GM23338 (cell line): Measurements from ENCODE around the gene GPN2. TPM values are rescaled to one million over a fixed set of nuclear protein-coding genes. Genes with fewer than 3 reads are reported as not detected.

Experiments
- ATAC-seq: fragments of 200-7000 bp; cut with Tn5 transposase; 3 replicates; pipeline ENCODE4 v1.9.1; 2020
- DNase-seq: peaks from one replicate; pipeline ENCODE4 v3.0.0-alpha.2; 2015; ENCODE audit warnings: low spot score
- H2AFZ ChIP-seq: fragments of 200-600 bp; sonication (generic); 2 replicates; pipeline ENCODE4 v1.8.0; 2016; ENCODE audit warnings: antibody characterized with exemption, mild to moderate bottlenecking, moderate library complexity
- H3F3A ChIP-seq: fragments of 200-600 bp; sonication (generic); replicated peaks from 2 replicates; pipeline ENCODE4 v1.8.0; 2017; ENCODE audit warnings: antibody characterized with exemption, mixed run types, low read depth
- H3K27ac ChIP-seq: fragments of 200-600 bp; sonication (generic); 2 replicates; pipeline ENCODE4 v1.6.1; 2016; ENCODE audit warnings: low read depth
- H3K27me3 ChIP-seq: fragments of 200-600 bp; sonication (generic); 2 replicates; pipeline ENCODE4 v1.8.0; 2016; ENCODE audit warnings: mild to moderate bottlenecking, mixed run types, moderate library complexity; ENCODE audit not compliant: insufficient read depth
- H3K36me3 ChIP-seq: fragments of 200-600 bp; sonication (generic); 2 replicates; pipeline ENCODE4 v1.8.0; 2016; ENCODE audit warnings: mild to moderate bottlenecking; ENCODE audit not compliant: insufficient read depth
- H3K4me1 ChIP-seq: fragments of 200-600 bp; sonication (generic); 2 replicates; pipeline ENCODE4 v1.8.0; 2016; ENCODE audit warnings: mild to moderate bottlenecking, moderate library complexity; ENCODE audit not compliant: insufficient read depth
- H3K4me2 ChIP-seq: fragments of 200-600 bp; sonication (generic); 2 replicates; pipeline ENCODE4 v1.7.1; 2017; ENCODE audit warnings: mixed run types
- H3K4me3 ChIP-seq: fragments of 200-600 bp; sonication (generic); 2 replicates; pipeline ENCODE4 v1.6.1; 2016; ENCODE audit warnings: mixed run types
- H3K79me2 ChIP-seq: fragments of 200-600 bp; sonication (generic); replicated peaks from 2 replicates; pipeline ENCODE4 v1.8.0; 2017; ENCODE audit warnings: mild to moderate bottlenecking; ENCODE audit not compliant: insufficient read depth
- H3K9me2 ChIP-seq: fragments of 200-600 bp; sonication (generic); 2 replicates; pipeline ENCODE4 v1.8.0; 2017; ENCODE audit not compliant: insufficient read depth
- H4K20me1 ChIP-seq: fragments of 200-600 bp; sonication (generic); replicated peaks from 2 replicates; pipeline ENCODE4 v1.8.0; 2017; ENCODE audit warnings: mild to moderate bottlenecking; ENCODE audit not compliant: insufficient read depth
- H3K27ac Mint-ChIP-seq: 2 replicates; pipeline ENCODE4 v1.8.0; 2020; ENCODE audit warnings: inconsistent platforms, mild to moderate bottlenecking, moderate library complexity, mixed read lengths
- H3K27me3 Mint-ChIP-seq: 3 replicates; pipeline ENCODE4 v1.8.0; 2022; ENCODE audit warnings: low read depth, mild to moderate bottlenecking, moderate library complexity, mixed read lengths, inconsistent platforms; ENCODE audit not compliant: insufficient read depth, poor library complexity
- H3K36me3 Mint-ChIP-seq: 3 replicates; pipeline ENCODE4 v1.8.0; 2021; ENCODE audit warnings: low read depth, mild to moderate bottlenecking, inconsistent platforms, moderate library complexity, mixed read lengths
- H3K4me1 Mint-ChIP-seq: 3 replicates; pipeline ENCODE4 v1.8.0; 2020; ENCODE audit warnings: mild to moderate bottlenecking, inconsistent platforms, mixed read lengths
- H3K4me3 Mint-ChIP-seq: 3 replicates; pipeline ENCODE4 v1.8.0; 2021; ENCODE audit warnings: moderate library complexity, mild to moderate bottlenecking, inconsistent platforms, mixed read lengths
- H3K9me3 Mint-ChIP-seq: 3 replicates; pipeline ENCODE4 v1.8.0; 2020; ENCODE audit warnings: moderate library complexity, mild to moderate bottlenecking, inconsistent platforms, mixed read lengths
- CREB1 ChIP-seq: fragments of 250-450 bp; sonication (Bioruptor Pico); IDR thresholded peaks from 2 replicates; pipeline ENCODE4 v1.5.0; 2020; ENCODE audit warnings: low read depth, mild to moderate bottlenecking, moderate library complexity
- EZH2 ChIP-seq: fragments of 200-600 bp; sonication (generic); IDR thresholded peaks from one replicate; pipeline ENCODE4 v1.8.0; 2017; ENCODE audit warnings: antibody characterized with exemption, mild to moderate bottlenecking, low read depth; ENCODE audit not compliant: unreplicated experiment
- EZH2phosphoT487 ChIP-seq: fragments of 200-600 bp; sonication (generic); IDR thresholded peaks from one replicate; pipeline ENCODE4 v1.8.1; 2018; ENCODE audit warnings: antibody characterized with exemption; ENCODE audit not compliant: unreplicated experiment
- JUNB ChIP-seq: IDR thresholded peaks from one replicate; pipeline ENCODE4 v1.6.1; 2016; ENCODE audit warnings: antibody characterized with exemption; ENCODE audit not compliant: unreplicated experiment
- NANOG ChIP-seq: IDR thresholded peaks from 2 replicates; pipeline ENCODE4 v1.6.1; 2016; ENCODE audit warnings: antibody characterized with exemption, borderline replicate concordance
- POLR2AphosphoS5 ChIP-seq: IDR thresholded peaks from 2 replicates; pipeline ENCODE4 v1.6.1; 2016; ENCODE audit warnings: antibody characterized with exemption, low read depth
- STAT1 ChIP-seq: IDR thresholded peaks from one replicate; pipeline ENCODE4 v1.6.1; 2016; ENCODE audit warnings: antibody characterized with exemption; ENCODE audit not compliant: unreplicated experiment
- ZNF114 ChIP-seq: fragments of 250-450 bp; sonication (Bioruptor Pico); IDR thresholded peaks from 2 replicates; pipeline ENCODE4 v1.5.0; 2020; ENCODE audit warnings: mild to moderate bottlenecking, moderate library complexity
- ZNF331 ChIP-seq: fragments of 250-450 bp; sonication (Bioruptor Pico); IDR thresholded peaks from 2 replicates; pipeline ENCODE4 v1.5.0; 2020; ENCODE audit warnings: low read depth, mild to moderate bottlenecking, moderate library complexity
- polyA plus RNA-seq: library from polyadenylated mRNA; unstranded; fragments of >200 nt; fragmentation: Nextera tagmentation; extraction: Ambion mirVana; gene quantifications from 2 replicates; pipeline ENCODE4 v1.2.1, GENCODE V29; 2016
- total RNA-seq: library from RNA; depleted of rRNA; stranded (reverse); fragments of >200 nt; shearing (Covaris generic); gene quantifications from 2 replicates; pipeline ENCODE4 v1.2.3, GENCODE V29; 2014
- TF ChIP-seq, protein P1 (sequence below): IDR thresholded peaks from 2 replicates; pipeline ENCODE4 v1.6.1; 2016; ENCODE audit warnings: antibody characterized with exemption
- TF ChIP-seq, protein P2 (sequence below), 2 experiments: fragments of 200-600 bp in 1 of 2; sonication (generic) in 1 of 2; conservative IDR thresholded peaks; 2 replicates each; pipeline versions ENCODE4 v1.5.1 to v1.6.1; 2016 to 2017; ENCODE audit warnings: antibody characterized with exemption in 2 of 2, low read depth in 2 of 2, mild to moderate bottlenecking in 2 of 2, moderate library complexity in 1 of 2
- TF ChIP-seq, protein P3 (sequence below): IDR thresholded peaks from one replicate; pipeline ENCODE4 v1.6.1; 2018; ENCODE audit warnings: antibody characterized with exemption; ENCODE audit not compliant: unreplicated experiment

Gene GPN2
- total and polyA plus RNA-seq, 2 experiments from 2014 or later: 10.1 to 19.4 TPM

GRCh38 chr1:26900815-26901511, 10.9 kb upstream of the GPN2 start (continued):
- TF ChIP-seq, protein P1, sequence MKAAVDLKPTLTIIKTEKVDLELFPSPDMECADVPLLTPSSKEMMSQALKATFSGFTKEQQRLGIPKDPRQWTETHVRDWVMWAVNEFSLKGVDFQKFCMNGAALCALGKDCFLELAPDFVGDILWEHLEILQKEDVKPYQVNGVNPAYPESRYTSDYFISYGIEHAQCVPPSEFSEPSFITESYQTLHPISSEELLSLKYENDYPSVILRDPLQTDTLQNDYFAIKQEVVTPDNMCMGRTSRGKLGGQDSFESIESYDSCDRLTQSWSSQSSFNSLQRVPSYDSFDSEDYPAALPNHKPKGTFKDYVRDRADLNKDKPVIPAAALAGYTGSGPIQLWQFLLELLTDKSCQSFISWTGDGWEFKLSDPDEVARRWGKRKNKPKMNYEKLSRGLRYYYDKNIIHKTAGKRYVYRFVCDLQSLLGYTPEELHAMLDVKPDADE: no peak
- TF ChIP-seq POLR2AphosphoS5 (no peak), EZH2phosphoT487 (no peak), JUNB (no peak), ZNF331 (no peak), STAT1 (no peak), ZNF114 (CRISPR knock-in tag) (no peak)
- TF ChIP-seq, protein P2, sequence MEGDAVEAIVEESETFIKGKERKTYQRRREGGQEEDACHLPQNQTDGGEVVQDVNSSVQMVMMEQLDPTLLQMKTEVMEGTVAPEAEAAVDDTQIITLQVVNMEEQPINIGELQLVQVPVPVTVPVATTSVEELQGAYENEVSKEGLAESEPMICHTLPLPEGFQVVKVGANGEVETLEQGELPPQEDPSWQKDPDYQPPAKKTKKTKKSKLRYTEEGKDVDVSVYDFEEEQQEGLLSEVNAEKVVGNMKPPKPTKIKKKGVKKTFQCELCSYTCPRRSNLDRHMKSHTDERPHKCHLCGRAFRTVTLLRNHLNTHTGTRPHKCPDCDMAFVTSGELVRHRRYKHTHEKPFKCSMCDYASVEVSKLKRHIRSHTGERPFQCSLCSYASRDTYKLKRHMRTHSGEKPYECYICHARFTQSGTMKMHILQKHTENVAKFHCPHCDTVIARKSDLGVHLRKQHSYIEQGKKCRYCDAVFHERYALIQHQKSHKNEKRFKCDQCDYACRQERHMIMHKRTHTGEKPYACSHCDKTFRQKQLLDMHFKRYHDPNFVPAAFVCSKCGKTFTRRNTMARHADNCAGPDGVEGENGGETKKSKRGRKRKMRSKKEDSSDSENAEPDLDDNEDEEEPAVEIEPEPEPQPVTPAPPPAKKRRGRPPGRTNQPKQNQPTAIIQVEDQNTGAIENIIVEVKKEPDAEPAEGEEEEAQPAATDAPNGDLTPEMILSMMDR (conservative IDR thresholded peaks at IDR 0.05; ENCODE audit: low read depth in 2 of 2): no peak
- TF ChIP-seq, protein P3, sequence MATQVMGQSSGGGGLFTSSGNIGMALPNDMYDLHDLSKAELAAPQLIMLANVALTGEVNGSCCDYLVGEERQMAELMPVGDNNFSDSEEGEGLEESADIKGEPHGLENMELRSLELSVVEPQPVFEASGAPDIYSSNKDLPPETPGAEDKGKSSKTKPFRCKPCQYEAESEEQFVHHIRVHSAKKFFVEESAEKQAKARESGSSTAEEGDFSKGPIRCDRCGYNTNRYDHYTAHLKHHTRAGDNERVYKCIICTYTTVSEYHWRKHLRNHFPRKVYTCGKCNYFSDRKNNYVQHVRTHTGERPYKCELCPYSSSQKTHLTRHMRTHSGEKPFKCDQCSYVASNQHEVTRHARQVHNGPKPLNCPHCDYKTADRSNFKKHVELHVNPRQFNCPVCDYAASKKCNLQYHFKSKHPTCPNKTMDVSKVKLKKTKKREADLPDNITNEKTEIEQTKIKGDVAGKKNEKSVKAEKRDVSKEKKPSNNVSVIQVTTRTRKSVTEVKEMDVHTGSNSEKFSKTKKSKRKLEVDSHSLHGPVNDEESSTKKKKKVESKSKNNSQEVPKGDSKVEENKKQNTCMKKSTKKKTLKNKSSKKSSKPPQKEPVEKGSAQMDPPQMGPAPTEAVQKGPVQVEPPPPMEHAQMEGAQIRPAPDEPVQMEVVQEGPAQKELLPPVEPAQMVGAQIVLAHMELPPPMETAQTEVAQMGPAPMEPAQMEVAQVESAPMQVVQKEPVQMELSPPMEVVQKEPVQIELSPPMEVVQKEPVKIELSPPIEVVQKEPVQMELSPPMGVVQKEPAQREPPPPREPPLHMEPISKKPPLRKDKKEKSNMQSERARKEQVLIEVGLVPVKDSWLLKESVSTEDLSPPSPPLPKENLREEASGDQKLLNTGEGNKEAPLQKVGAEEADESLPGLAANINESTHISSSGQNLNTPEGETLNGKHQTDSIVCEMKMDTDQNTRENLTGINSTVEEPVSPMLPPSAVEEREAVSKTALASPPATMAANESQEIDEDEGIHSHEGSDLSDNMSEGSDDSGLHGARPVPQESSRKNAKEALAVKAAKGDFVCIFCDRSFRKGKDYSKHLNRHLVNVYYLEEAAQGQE: no peak

- Mint-ChIP-seq H3K36me3 (peaks cover 12% of the 10 kb centered on the region; the same call in 2 of the 3 replicates), H3K9me3 (no peaks in the 10 kb centered on the region)
- peak; percentile 89 for ATAC-seq
- TF ChIP-seq EZH2: no peak
- peak; percentile 85 for TF ChIP-seq POLR2AphosphoS5
- TF ChIP-seq ZNF331: no peak
- TF ChIP-seq CREB1 (CRISPR knock-in tag): peak; percentile 48; the same call in 1 of the 2 replicates
- no peak for TF ChIP-seq EZH2phosphoT487
- TF ChIP-seq ZNF114 (CRISPR knock-in tag): no peak
- TF ChIP-seq STAT1: no peak
- TF ChIP-seq, protein P3: no peak
- 0 out of 2 replicates have a peak, but pooled peaks have one; percentile 16 for TF ChIP-seq NANOG
Observed at GRCh38 chr1:26900001-26900814, 10.1 kb upstream of the GPN2 start, which contains the start of gene GPATCH3. Gene GPATCH3, minus strand, starts transcription at chr1:26900467. Its CDS starts 25 bp downstream, at chr1:26900442.

More at GRCh38 chr1:26900001-26900814, 10.1 kb upstream of the GPN2 start, which contains the start of gene GPATCH3:
- Histone ChIP-seq H3F3A (0 out of 2 replicates have a peak, but pooled peaks cover 5% of the 10 kb centered on the region), H3K9me2 (no peaks in the 10 kb centered on the region), H3K79me2 (peaks cover 27% of the 10 kb centered on the region), H3K36me3 (peaks cover 9% of the 10 kb centered on the region; the same call in 1 of the 2 replicates), H3K4me3 (peak within 1 kb of the TSS; percentile 84), H3K4me2 (peak within 1 kb of the TSS; percentile 89), H3K4me1 (peaks cover 7% of the 10 kb centered on the region), H3K27me3 (no peaks in the 10 kb centered on the region), H2AFZ (peak within 1 kb of the TSS; percentile 90; the same call in 1 of the 2 replicates), H4K20me1 (no peaks in the 10 kb centered on the region), H3K27ac (peak within 1 kb of the TSS; percentile 94)
- Mint-ChIP-seq H3K4me1 (peaks cover 8% of the 10 kb centered on the region), H3K4me3 (peak within 1 kb of the TSS; percentile 87), H3K27me3 (peaks cover 2% of the 10 kb centered on the region), H3K27ac (peak within 1 kb of the TSS; percentile 97)
- peak; percentile 98 for DNase-seq
